HepG2 (cell line): Measurements from ENCODE around the gene MEGF11. TPM values are rescaled to one million over a fixed set of nuclear protein-coding genes. Genes with fewer than 3 reads are reported as not detected.

Experiments used
- HES4 ChIP-seq: sonication (generic); formaldehyde crosslinking; IDR thresholded peaks from 2 replicates; pipeline ENCODE4 v1.9.0; 2021; ENCODE audit warnings: mild to moderate bottlenecking, missing genetic modification reagents, borderline replicate concordance
- KAT8 ChIP-seq: IDR thresholded peaks from 2 replicates; pipeline ENCODE4 v1.6.1; 2016; ENCODE audit warnings: missing genetic modification reagents, missing compliant biosample characterization
- KMT2B ChIP-seq: IDR thresholded peaks from 2 replicates; pipeline ENCODE4 v1.6.1; 2016; ENCODE audit warnings: missing genetic modification reagents, missing compliant biosample characterization
- LCORL ChIP-seq, 2 experiments: fragments of 450-650 bp in 1 of 2; sonication (generic) in 1 of 2; formaldehyde crosslinking in 1 of 2; IDR thresholded peaks; 2 replicates each; pipeline versions ENCODE4 v1.5.0 to v1.6.1; 2017 to 2020; ENCODE audit warnings: antibody characterized with exemption in 1 of 2, missing genetic modification reagents in 1 of 2
- PRDM10 ChIP-seq: sonication (generic); formaldehyde crosslinking; IDR thresholded peaks from 2 replicates; pipeline ENCODE4 v1.4.0; 2020; ENCODE audit warnings: low read depth, missing genetic modification reagents
- RAD21 ChIP-seq: fragments of 450-650 bp; formaldehyde crosslinking; IDR thresholded peaks from 2 replicates; pipeline ENCODE4 v1.5.0; 2020; ENCODE audit warnings: mild to moderate bottlenecking
- REPIN1 ChIP-seq: sonication (generic); formaldehyde crosslinking; IDR thresholded peaks from 2 replicates; pipeline ENCODE4 v1.8.0; 2022; ENCODE audit warnings: missing genetic modification reagents, low read depth, mild to moderate bottlenecking, borderline replicate concordance
- SALL1 ChIP-seq: sonication (generic); formaldehyde crosslinking; IDR thresholded peaks from 2 replicates; pipeline ENCODE4 v1.8.0; 2022; ENCODE audit warnings: mild to moderate bottlenecking, missing genetic modification reagents
- SOX13 ChIP-seq, 3 experiments: fragments of 450-650 bp in 1 of 3; sonication (generic) in 1 of 3; formaldehyde crosslinking in 1 of 3; IDR thresholded peaks in 2 of 3; conservative IDR thresholded peaks in 1 of 3; 2 replicates each; pipeline versions ENCODE4 v1.5.0 to v1.6.1; 2016 to 2020; ENCODE audit warnings: antibody characterized with exemption in 1 of 3, mild to moderate bottlenecking in 1 of 3, missing compliant biosample characterization in 1 of 3, missing genetic modification reagents in 1 of 3, moderate library complexity in 1 of 3
- SP5 ChIP-seq: IDR thresholded peaks from 2 replicates; pipeline ENCODE4 v1.6.1; 2016; ENCODE audit warnings: low read depth, borderline replicate concordance
- ZBTB38 ChIP-seq: sonication (generic); formaldehyde crosslinking; IDR thresholded peaks from 2 replicates; pipeline ENCODE4 v1.5.1; 2020; ENCODE audit warnings: mild to moderate bottlenecking, missing genetic modification reagents
- ZFP1 ChIP-seq: IDR thresholded peaks from 2 replicates; pipeline ENCODE4 v1.6.1; 2016
- ZFP36 ChIP-seq: fragments of 150-350 bp; IDR thresholded peaks from 2 replicates; pipeline ENCODE4 v1.6.1; 2018; ENCODE audit warnings: borderline replicate concordance, low read length, low read depth; ENCODE audit not compliant: partially characterized antibody
- ZFP91 ChIP-seq: sonication (generic); formaldehyde crosslinking; IDR thresholded peaks from 2 replicates; pipeline ENCODE4 v1.9.0; 2022; ENCODE audit warnings: missing genetic modification reagents, mild to moderate bottlenecking, borderline replicate concordance
- ZFX ChIP-seq: sonication (generic); formaldehyde crosslinking; IDR thresholded peaks from 2 replicates; pipeline ENCODE4 v1.4.0; 2020; ENCODE audit warnings: mild to moderate bottlenecking, low read depth, missing genetic modification reagents, moderate library complexity
- ZKSCAN8 ChIP-seq: IDR thresholded peaks from 2 replicates; pipeline ENCODE4 v1.6.1; 2016; ENCODE audit warnings: borderline replicate concordance, missing genetic modification reagents, missing compliant biosample characterization
- ZNF333 ChIP-seq: sonication (generic); formaldehyde crosslinking; IDR thresholded peaks from 2 replicates; pipeline ENCODE4 v1.4.0; 2020; ENCODE audit warnings: mild to moderate bottlenecking, missing genetic modification reagents, borderline replicate concordance
- ZNF34 ChIP-seq: sonication (generic); formaldehyde crosslinking; IDR thresholded peaks from 2 replicates; pipeline ENCODE4 v1.4.0; 2020; ENCODE audit warnings: mild to moderate bottlenecking, missing genetic modification reagents, borderline replicate concordance
- ZNF432 ChIP-seq: sonication (generic); formaldehyde crosslinking; IDR thresholded peaks from 2 replicates; pipeline ENCODE4 v1.5.0; 2020; ENCODE audit warnings: missing genetic modification reagents, mild to moderate bottlenecking, borderline replicate concordance
- ZNF615 ChIP-seq: sonication (generic); formaldehyde crosslinking; IDR thresholded peaks from 2 replicates; pipeline ENCODE4 v1.5.0; 2020; ENCODE audit warnings: mild to moderate bottlenecking, missing genetic modification reagents, borderline replicate concordance
- polyA plus RNA-seq, 8 experiments: library from polyadenylated mRNA; depleted of rRNA in 3 of 8; stranded (reverse) in 7 of 8; unstranded in 1 of 8; fragments of >200 nt; fragmentation: Illumina TruSeq in 4 of 8; extraction: Trizol in 4 of 8; gene quantifications; 2 replicates each; pipeline versions ENCODE4 v1.2.1 to v1.2.3, GENCODE V29; 2011 to 2016; ENCODE audit warnings: low read depth in 4 of 8, missing spikeins in 1 of 8, mixed read lengths in 1 of 8; ENCODE audit not compliant: insufficient read depth in 1 of 8
- total RNA-seq, 5 experiments: library from RNA; depleted of rRNA; stranded (reverse); fragments of >200 nt; fragmentation: Illumina TruSeq; extraction: Trizol; gene quantifications; 2 replicates each; pipeline ENCODE4 v1.2.3, GENCODE V29; 2016; ENCODE audit warnings: low read depth in 1 of 5
- TF ChIP-seq, protein P1 (sequence below), 2 experiments: sonication (generic) in 1 of 2; formaldehyde crosslinking in 1 of 2; IDR thresholded peaks; 2 replicates each; pipeline versions ENCODE4 v1.4.0 to v1.6.1; 2018 to 2020; ENCODE audit warnings: missing genetic modification reagents in 2 of 2, borderline replicate concordance in 1 of 2, low read depth in 1 of 2, mild to moderate bottlenecking in 1 of 2, missing biosample characterization in 1 of 2

Gene MEGF11
- total and polyA plus RNA-seq, 2 of the 13 experiments (the other 11 are each of a cell fraction or from before 2014, with no cell fraction given), result not detected

- peak; percentile 58; the same call in 1 of the 2 replicates for TF ChIP-seq PRDM10 (CRISPR knock-in tag)
- no peak for TF ChIP-seq ZNF34 (CRISPR knock-in tag)
- TF ChIP-seq ZFP1 (CRISPR knock-in tag), result no peak
- no peak for TF ChIP-seq SOX13 (IDR thresholded peaks at IDR 0.05)
- no peak for TF ChIP-seq SOX13 (CRISPR knock-in tag; conservative IDR thresholded peaks at IDR 0.05 in 1 of 2, IDR thresholded peaks at IDR 0.05 in 1 of 2)
- TF ChIP-seq SALL1 (CRISPR knock-in tag), result peak; percentile 53; the same call in 1 of the 2 replicates
- no peak for TF ChIP-seq HES4 (CRISPR knock-in tag)
- no peak for TF ChIP-seq KAT8 (CRISPR knock-in tag)
- TF ChIP-seq ZFP91 (CRISPR knock-in tag), result peak; percentile 59; the same call in 1 of the 2 replicates
- no peak for TF ChIP-seq ZBTB38 (CRISPR knock-in tag)
- TF ChIP-seq ZFP36, result no peak
- TF ChIP-seq ZNF615 (CRISPR knock-in tag), result no peak
- no peak for TF ChIP-seq LCORL (IDR thresholded peaks at IDR 0.05)
- peak; percentile 41; the same call in 1 of the 2 replicates for TF ChIP-seq LCORL (CRISPR knock-in tag; IDR thresholded peaks at IDR 0.05)
- peak; percentile 90 for TF ChIP-seq RAD21
- TF ChIP-seq, protein P1, sequence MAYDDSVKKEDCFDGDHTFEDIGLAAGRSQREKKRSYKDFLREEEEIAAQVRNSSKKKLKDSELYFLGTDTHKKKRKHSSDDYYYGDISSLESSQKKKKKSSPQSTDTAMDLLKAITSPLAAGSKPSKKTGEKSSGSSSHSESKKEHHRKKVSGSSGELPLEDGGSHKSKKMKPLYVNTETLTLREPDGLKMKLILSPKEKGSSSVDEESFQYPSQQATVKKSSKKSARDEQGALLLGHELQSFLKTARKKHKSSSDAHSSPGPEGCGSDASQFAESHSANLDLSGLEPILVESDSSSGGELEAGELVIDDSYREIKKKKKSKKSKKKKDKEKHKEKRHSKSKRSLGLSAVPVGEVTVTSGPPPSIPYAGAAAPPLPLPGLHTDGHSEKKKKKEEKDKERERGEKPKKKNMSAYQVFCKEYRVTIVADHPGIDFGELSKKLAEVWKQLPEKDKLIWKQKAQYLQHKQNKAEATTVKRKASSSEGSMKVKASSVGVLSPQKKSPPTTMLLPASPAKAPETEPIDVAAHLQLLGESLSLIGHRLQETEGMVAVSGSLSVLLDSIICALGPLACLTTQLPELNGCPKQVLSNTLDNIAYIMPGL (CRISPR knock-in tag; IDR thresholded peaks at IDR 0.05; ENCODE audit: borderline replicate concordance in 1 of 2, low read depth in 1 of 2), result peak in 1 of 2 experiments; percentile 55; a peak in 1 of 4 replicates
- TF ChIP-seq ZKSCAN8 (CRISPR knock-in tag), result no peak
- TF ChIP-seq ZFX (CRISPR knock-in tag), result peak; percentile 67
- TF ChIP-seq KMT2B (CRISPR knock-in tag), result no peak
- TF ChIP-seq ZNF432 (CRISPR knock-in tag), result no peak
- no peak for TF ChIP-seq SP5 (CRISPR knock-in tag)
- peak; percentile 56; the same call in 1 of the 2 replicates for TF ChIP-seq REPIN1 (CRISPR knock-in tag)
- 0 out of 2 replicates have a peak, but pooled peaks have one; percentile 41 for TF ChIP-seq ZNF333 (CRISPR knock-in tag)
These were observed 336.7 kb downstream of the MEGF11 start (continued) for GRCh38 chr15:65916664-65917406.
